Uterus (tissue), 2 donors: ENCODE data around the gene PKP4.

Experiments
- CTCF ChIP-seq, 4 experiments: fragments of 200-600 bp in 2 of 4; fragments of 450-650 bp in 2 of 4; sonication (generic) in 2 of 4; IDR thresholded peaks; one replicate each; pipeline ENCODE4 v1.5.1; 2016 to 2019; ENCODE audit warnings: antibody characterized with exemption in 4 of 4, mild to moderate bottlenecking in 2 of 4, moderate library complexity in 1 of 4
- POLR2A ChIP-seq, 2 donors: fragments of 450-650 bp; IDR thresholded peaks; one replicate each; pipeline ENCODE4 v1.6.1; 2016; ENCODE audit warnings: antibody characterized with exemption in 2 of 2, mild to moderate bottlenecking in 1 of 2, moderate library complexity in 1 of 2

- TF ChIP-seq CTCF (IDR thresholded peaks at IDR 0.05) (no peak), POLR2A (IDR thresholded peaks at IDR 0.05) (no peak)
These were observed 110.5 kb downstream of the PKP4 start for GRCh38 chr2:158567208-158567607.
